ENCODE data around the gene CHN1. TPM values are rescaled to one million over a fixed set of nuclear protein-coding genes. Genes with fewer than 3 reads are reported as not detected.

Gene CHN1
- total and polyA plus RNA-seq, 2 of the 8 experiments (the other 6 are each of a cell fraction or from before 2014, with no cell fraction given) = 54.0 to 65.7 TPM

- H3K23me2 ChIP-seq (ENCODE audit: low read depth, low read length) = no peaks in the 10 kb centered on the region
- H2AFZ ChIP-seq (ENCODE audit: low read length) = no peak overlapping the region
- no peak overlapping the region for H4K8ac ChIP-seq (ENCODE audit: extremely low read depth, insufficient read depth, low read length)
- H2BK12ac ChIP-seq (ENCODE audit: low read depth, low read length) = no peak overlapping the region
- H2AK5ac ChIP-seq (ENCODE audit: low read depth, low read length) = no peak overlapping the region
- H4K20me1 ChIP-seq (replicated peaks in 1 of 2; ENCODE audit: control insufficient read depth in 1 of 2, insufficient read depth in 2 of 2, low read length in 2 of 2) = no peaks in the 10 kb centered on the region
- POLR2A ChIA-PET (ENCODE audit: partially characterized antibody) = interaction anchor here (1.1 to 1.2 kb wide), 2 partner anchors 8 to 10 kb away, joined by 3 to 4 read pairs; no protein-coding TSS in a partner anchor
- H3K23ac ChIP-seq (ENCODE audit: insufficient read length) = no peak overlapping the region
- no peak overlapping the region for H3K18ac ChIP-seq (ENCODE audit: extremely low read depth, low read length)
- H4K5ac ChIP-seq (ENCODE audit: insufficient read length, low read depth, low read length) = no peak overlapping the region
- peaks cover 0 to 1% (median 0%) of the 10 kb centered on the region in 4 experiments; a peak in 1 of 7 replicates for H3K27me3 ChIP-seq (replicated peaks in 1 of 4; ENCODE audit: control insufficient read depth in 3 of 4, extremely low read depth in 1 of 4, insufficient read depth in 3 of 4, low read length in 3 of 4)
- no peaks in the 10 kb centered on the region for H3K79me2 ChIP-seq (ENCODE audit: control insufficient read depth in 1 of 2, insufficient read depth in 2 of 2, low read length in 2 of 2)
- H3K36me3 ChIP-seq (ENCODE audit: control insufficient read depth in 2 of 4, insufficient read depth in 4 of 4, low read length in 3 of 4) = peaks cover 0 to 28% (median 11%) of the 10 kb centered on the region in 4 experiments; a peak in 6 of 8 replicates
- H3K56ac ChIP-seq (replicated peaks; ENCODE audit: insufficient read length, low read depth, low read length) = no peak overlapping the region
- H3K4ac ChIP-seq (replicated peaks; ENCODE audit: insufficient read length, low read depth, low read length) = no peak overlapping the region
- H2BK20ac ChIP-seq (ENCODE audit: low read length) = no peak overlapping the region
- WGBS, 2 experiments (ENCODE audit: extremely low coverage in 1 of 2, insufficient coverage in 1 of 2, insufficient read length in 1 of 2, insufficient replicate concordance in 2 of 2, low coverage in 1 of 2, low lambda C conversion rate in 2 of 2, missing lambda C conversion rate in 1 of 2) = 95% methylated on average over 1 of the region's 1 CpG; no CpG with 5 or more reads in 1 of the 2 experiments
- H3K27ac ChIP-seq (ENCODE audit: low read depth, low read length) = no peak overlapping the region
- peaks cover 6 to 16% (median 12%) of the 10 kb centered on the region in 4 experiments; a peak in 5 of 7 replicates for H3K4me1 ChIP-seq (replicated peaks in 1 of 4; ENCODE audit: control insufficient read depth in 3 of 4, insufficient read depth in 4 of 4, low read length in 3 of 4)
- H3K4me3 ChIP-seq (ENCODE audit: extremely low read depth in 1 of 4, insufficient read depth in 2 of 4, low read depth in 3 of 4, low read length in 4 of 4) = no peak overlapping the region
- no peak overlapping the region for H3K4me2 ChIP-seq (ENCODE audit: insufficient read depth in 1 of 2, low read depth in 2 of 2, low read length in 2 of 2)
- H3K9ac ChIP-seq (replicated peaks in 1 of 4; ENCODE audit: extremely low read depth in 1 of 4, low read depth in 3 of 4, low read length in 3 of 4) = no peak overlapping the region
- no peak overlapping the region for H4K91ac ChIP-seq (replicated peaks; ENCODE audit: insufficient read length, low read length)
- no peak overlapping the region for H3K14ac ChIP-seq (ENCODE audit: insufficient read length)
- DNase-seq (ENCODE audit: low read depth in 1 of 2, low spot score in 2 of 2) (no peak), FAIRE-seq (no peak)
- no peak overlapping the region for H2BK5ac ChIP-seq (ENCODE audit: low read depth, low read length)
- CTCF ChIA-PET (ENCODE audit: partially characterized antibody) = interaction anchor here (0.9 to 2.1 kb wide), 10 partner anchors 8 to 115 kb away, joined by 3 to 6 read pairs (median 4); no protein-coding TSS in a partner anchor
- no peak overlapping the region for H2BK120ac ChIP-seq (replicated peaks; ENCODE audit: low read depth, low read length)
- no peaks in the 10 kb centered on the region for H3K79me1 ChIP-seq (ENCODE audit: low read depth, low read length)
- H2BK15ac ChIP-seq (ENCODE audit: low read length) = no peak overlapping the region
- H3K9me3 ChIP-seq (ENCODE audit: insufficient read depth in 2 of 2, low read depth in 1 of 2, low read length in 1 of 2) = no peaks in the 10 kb centered on the region
- TF ChIP-seq CREB1 (IDR thresholded peaks at IDR 0.05) (no peak), CTCF (IDR thresholded peaks at IDR 0.05; ENCODE audit: control extremely low read depth in 1 of 3, insufficient read depth in 1 of 3, low read depth in 1 of 3, low read length in 3 of 3) (peak in 2 of 3 experiments; percentile 23 to 25; a peak in 1 of 4 replicates), KDM1A (IDR thresholded peaks at IDR 0.05; ENCODE audit: borderline replicate concordance, low read length) (no peak), USF2 (IDR thresholded peaks at IDR 0.05; ENCODE audit: low read length) (no peak)
These were observed 206.4 kb downstream of the CHN1 start for GRCh38 chr2:174798801-174799200.

Measured in H1 (cell line).